Natural killer cell (primary cell): ENCODE results near the gene RBM15B. TPM values are rescaled to one million over a fixed set of nuclear protein-coding genes. Genes with fewer than 3 reads are reported as not detected.

Experiments used
- ATAC-seq, 3 donors: fragments of 150-1000 bp in 2 of 3; fragments of 200-7000 bp in 1 of 3; cut with Tn5 transposase; 1 replicate in 1 of 3; 2 replicates in 2 of 3; pipeline ENCODE4 v1.10.0; 2021; ENCODE audit warnings: mild to moderate bottlenecking in 2 of 3, moderate library complexity in 2 of 3
- DNase-seq, 2 donors: peaks; one replicate each; pipeline versions ENCODE4 v3.0.0 to v3.0.0-alpha.2; 2013 to 2021; ENCODE audit warnings: mixed read lengths in 1 of 2
- H3K27ac ChIP-seq: one replicate; pipeline ENCODE4 v1.5.1; 2013; ENCODE audit warnings: mild to moderate bottlenecking, low read length
- H3K27me3 ChIP-seq: one replicate; pipeline ENCODE4 v1.6.1; 2013; ENCODE audit warnings: low read length; ENCODE audit not compliant: control insufficient read depth, insufficient read depth
- H3K36me3 ChIP-seq: one replicate; pipeline ENCODE4 v1.6.1; 2013; ENCODE audit warnings: low read length; ENCODE audit not compliant: control insufficient read depth, insufficient read depth
- H3K4me1 ChIP-seq: one replicate; pipeline ENCODE4 v1.6.1; 2013; ENCODE audit warnings: low read length; ENCODE audit not compliant: control insufficient read depth, insufficient read depth
- H3K4me3 ChIP-seq: one replicate; pipeline ENCODE4 v1.5.1; 2013; ENCODE audit warnings: low read length
- H3K9me3 ChIP-seq: one replicate; pipeline ENCODE4 v1.6.1; 2013; ENCODE audit warnings: low read length; ENCODE audit not compliant: control insufficient read depth, insufficient read depth
- H3K27ac Mint-ChIP-seq, 2 donors: one replicate each; pipeline ENCODE4 v1.8.0; 2022; ENCODE audit warnings: mild to moderate bottlenecking in 2 of 2, mixed read lengths in 2 of 2, moderate library complexity in 1 of 2
- H3K27me3 Mint-ChIP-seq, 2 donors: one replicate each; pipeline ENCODE4 v1.8.0; 2022; ENCODE audit warnings: low read depth in 2 of 2, mixed read lengths in 2 of 2
- H3K36me3 Mint-ChIP-seq: one replicate; pipeline ENCODE4 v1.8.0; 2022; ENCODE audit warnings: mixed read lengths
- H3K4me1 Mint-ChIP-seq, 2 donors: one replicate each; pipeline ENCODE4 v1.8.0; 2022; ENCODE audit warnings: mixed read lengths in 2 of 2
- H3K4me3 Mint-ChIP-seq: one replicate; pipeline ENCODE4 v1.8.0; 2022; ENCODE audit warnings: mild to moderate bottlenecking, moderate library complexity, mixed read lengths
- H3K9me3 Mint-ChIP-seq, 2 donors: one replicate each; pipeline ENCODE4 v1.8.0; 2022; ENCODE audit warnings: mixed read lengths in 2 of 2
- CTCF ChIP-seq: fragments of 200-600 bp; IDR thresholded peaks from one replicate; pipeline ENCODE4 v1.8.0; 2022; ENCODE audit warnings: antibody characterized with exemption
- WGBS: methylation state at CpG from one replicate; pipeline ENCODE4 v1.1.7; 2013; ENCODE audit warnings: missing lambda C conversion rate; ENCODE audit not compliant: insufficient coverage; 5-methylcytosine and 5-hydroxymethylcytosine counted together
- intact Hi-C: fragments of 100-400 bp; cut with micrococcal nuclease; formaldehyde crosslinking; loops from one replicate; pipeline ENCODE4 v1.14.2; 2022
- total RNA-seq, 4 donors: library from RNA; stranded (reverse); fragments of 120-200 nt in 1 of 4; gene quantifications; one replicate each; pipeline versions ENCODE4 v1.2.3 to v1.2.4, GENCODE V29; 2013 to 2022

Gene RBM15B
- total RNA-seq, 3 donors from 2014 or later (not counting 1 experiment from before 2014, with no cell fraction given): 23.7 to 29.0 (median 28.6) TPM

GRCh38 chr3:51395493-51396213, 4.6 kb downstream of the RBM15B start:
- Mint-ChIP-seq H3K36me3 (peaks cover 6% of the 10 kb centered on the region), H3K4me3 (no peak overlapping the region), H3K27me3 (no peaks in the 10 kb centered on the region), H3K9me3 (no peaks in the 10 kb centered on the region), H3K27ac (peak overlapping the region; percentile 82), H3K4me1 (peaks cover 15 to 39% of the 10 kb centered on the region in 2 donors)
- Histone ChIP-seq H3K9me3 (no peaks in the 10 kb centered on the region), H3K27me3 (no peaks in the 10 kb centered on the region), H3K27ac (no peak overlapping the region), H3K4me3 (no peak overlapping the region), H3K36me3 (peaks cover 74% of the 10 kb centered on the region), H3K4me1 (peaks cover 42% of the 10 kb centered on the region)
- DNase-seq (no peak), ATAC-seq (no peak)
- WGBS: 87% methylated on average over 12 of the region's 12 CpGs
- no peak for TF ChIP-seq CTCF
- intact Hi-C loops: no loop called here

DNA sequence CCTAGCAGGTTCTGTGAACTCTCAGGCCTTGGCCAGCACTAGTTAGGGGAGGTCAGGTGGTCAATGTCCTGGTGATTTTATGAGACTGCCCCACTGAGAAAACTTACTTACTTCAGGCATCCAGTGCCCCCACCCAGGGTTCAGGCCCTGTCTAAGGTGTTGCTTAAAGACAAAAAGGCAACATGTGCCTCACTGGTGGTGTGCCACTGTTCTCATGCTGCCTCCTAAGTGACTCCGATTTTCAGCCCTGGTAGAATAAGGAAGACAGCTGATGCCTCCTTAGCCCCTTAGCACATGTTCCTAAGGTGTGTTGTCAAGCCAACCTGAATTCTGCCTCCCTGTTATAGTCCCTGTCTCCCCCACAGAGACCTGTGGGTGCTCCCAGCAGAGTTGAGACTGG, 5.3 kb downstream of the RBM15B start:
- peaks cover 6% of the 10 kb centered on the region for H3K36me3 Mint-ChIP-seq
- H3K4me1 Mint-ChIP-seq: peaks cover 15 to 36% of the 10 kb centered on the region in 2 donors
- peak overlapping the region; percentile 77 to 80 for H3K27ac Mint-ChIP-seq
- Histone ChIP-seq H3K27ac (no peak overlapping the region), H3K36me3 (peaks cover 79% of the 10 kb centered on the region), H3K9me3 (no peaks in the 10 kb centered on the region), H3K4me1 (peaks cover 39% of the 10 kb centered on the region), H3K27me3 (no peaks in the 10 kb centered on the region), H3K4me3 (no peak overlapping the region)
- 100% methylated on average over 1 of the region's 1 CpG for WGBS
- no peak for DNase-seq
- intact Hi-C loops: no loop called here
- no peaks in the 10 kb centered on the region for H3K27me3 Mint-ChIP-seq
- H3K4me3 Mint-ChIP-seq: no peak overlapping the region
- TF ChIP-seq CTCF: no peak
- no peak for ATAC-seq
- H3K9me3 Mint-ChIP-seq: no peaks in the 10 kb centered on the region

DNA sequence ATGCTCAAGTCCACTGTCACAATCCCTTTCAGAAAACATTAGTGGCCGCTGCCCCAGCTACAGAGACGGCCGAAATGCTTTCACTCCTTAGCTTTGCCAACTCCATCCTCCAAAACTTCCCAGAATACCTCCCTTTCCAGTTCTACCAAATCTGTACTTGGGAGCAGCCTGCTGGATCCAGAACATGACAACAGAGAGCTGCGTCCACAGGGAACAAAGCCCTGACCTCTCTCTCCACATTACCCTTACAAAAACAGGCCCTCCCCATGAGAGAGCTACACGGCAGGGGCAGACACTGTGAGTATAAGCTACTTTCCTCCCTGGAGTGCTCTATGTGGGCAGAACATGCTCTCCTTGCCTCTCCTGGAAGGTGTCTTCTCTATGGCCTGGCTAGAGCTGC, 6.3 kb downstream of the RBM15B start:
- peaks cover 15 to 36% of the 10 kb centered on the region in 2 donors for H3K4me1 Mint-ChIP-seq
- no peak overlapping the region for H3K4me3 ChIP-seq
- intact Hi-C loops: no loop called here
- ATAC-seq (no peak), DNase-seq (no peak)
- no peaks in the 10 kb centered on the region for H3K27me3 ChIP-seq
- peaks cover 32% of the 10 kb centered on the region for H3K4me1 ChIP-seq
- no peak overlapping the region for H3K27ac ChIP-seq
- TF ChIP-seq CTCF: no peak
- H3K4me3 Mint-ChIP-seq: no peak overlapping the region
- peaks cover 83% of the 10 kb centered on the region for H3K36me3 ChIP-seq
- WGBS: 92% methylated on average over 5 of the region's 5 CpGs
- no peaks in the 10 kb centered on the region for H3K27me3 Mint-ChIP-seq
- H3K9me3 Mint-ChIP-seq: no peaks in the 10 kb centered on the region
- peaks cover 6% of the 10 kb centered on the region for H3K36me3 Mint-ChIP-seq
- H3K9me3 ChIP-seq: no peaks in the 10 kb centered on the region
- peak overlapping the region in 1 of 2 donors; percentile 80 for H3K27ac Mint-ChIP-seq
